DND-41 (cell line): ENCODE data around the gene NLRC4.
"Not testable (repeated sequence)": the region's sequence is repeated elsewhere in the genome, so short reads cannot be mapped to it uniquely, and the experiment has no call there.

Source experiments
- ATAC-seq: fragments of 200-7000 bp; cut with Tn5 transposase; 3 replicates; pipeline ENCODE4 v1.9.1; 2021; ENCODE audit warnings: low read depth; ENCODE audit not compliant: insufficient read depth
- DNase-seq: peaks from one replicate; pipeline ENCODE4 v3.0.0-alpha.2; 2020
- H2AFZ ChIP-seq: 2 replicates; pipeline ENCODE4 v1.6.0; 2012; ENCODE audit warnings: low read depth, low read length
- H3K27ac ChIP-seq: 2 replicates; pipeline ENCODE4 v1.5.1; 2012; ENCODE audit warnings: low read length, inconsistent platforms
- H3K27me3 ChIP-seq: fragments of 200-600 bp; sonication (generic); 2 replicates; pipeline ENCODE4 v1.6.0; 2012; ENCODE audit warnings: low read length, mild to moderate bottlenecking, inconsistent platforms; ENCODE audit not compliant: insufficient read depth, poor library complexity
- H3K36me3 ChIP-seq: 2 replicates; pipeline ENCODE4 v1.5.1; 2012; ENCODE audit warnings: low read length, inconsistent platforms; ENCODE audit not compliant: insufficient read depth
- H3K4me1 ChIP-seq: 2 replicates; pipeline ENCODE4 v1.5.1; 2012; ENCODE audit warnings: mild to moderate bottlenecking, low read length; ENCODE audit not compliant: insufficient read depth
- H3K4me2 ChIP-seq: 2 replicates; pipeline ENCODE4 v1.6.0; 2012; ENCODE audit warnings: mild to moderate bottlenecking, moderate library complexity, low read length, inconsistent platforms; ENCODE audit not compliant: insufficient read depth
- H3K4me3 ChIP-seq, 2 experiments: fragments of 200-600 bp in 1 of 2; shearing (Covaris generic) in 1 of 2; 2 replicates each; pipeline ENCODE4 v1.5.1; 2012 to 2016; ENCODE audit warnings: inconsistent platforms in 2 of 2, low read length in 2 of 2, mild to moderate bottlenecking in 2 of 2, low read depth in 1 of 2, moderate library complexity in 1 of 2
- H3K79me2 ChIP-seq: 2 replicates; pipeline ENCODE4 v1.6.0; 2012; ENCODE audit warnings: low read length, inconsistent platforms; ENCODE audit not compliant: insufficient read depth
- H3K9ac ChIP-seq: 2 replicates; pipeline ENCODE4 v1.6.0; 2012; ENCODE audit warnings: low read depth, mild to moderate bottlenecking, inconsistent platforms, low read length, moderate library complexity
- H3K9me3 ChIP-seq: 2 replicates; pipeline ENCODE4 v1.5.1; 2012; ENCODE audit warnings: low read length, moderate library complexity, mild to moderate bottlenecking, inconsistent platforms; ENCODE audit not compliant: insufficient read depth, severe bottlenecking
- H4K20me1 ChIP-seq: 2 replicates; pipeline ENCODE4 v1.6.0; 2012; ENCODE audit warnings: low read length; ENCODE audit not compliant: insufficient read depth
- EZH2 ChIP-seq: IDR thresholded peaks from 3 replicates; pipeline ENCODE4 v1.6.1; 2012; ENCODE audit warnings: borderline replicate concordance, low read depth, mild to moderate bottlenecking, moderate library complexity, low read length, inconsistent platforms; ENCODE audit not compliant: severe bottlenecking
- TF ChIP-seq, protein P1 (sequence below): IDR thresholded peaks from 2 replicates; pipeline ENCODE4 v1.5.1; 2012; ENCODE audit warnings: borderline replicate concordance, low read length, moderate library complexity, mild to moderate bottlenecking; ENCODE audit not compliant: poor library complexity, severe bottlenecking; ENCODE audit errors: extremely low read depth

The NLRC4 gene

GRCh38 chr2:32264422-32265105, at the start of gene NLRC4:
Gene NLRC4 (minus strand): TSS chr2:32264886. CDS start chr2:32256775, 8,111 bp downstream.
- TF ChIP-seq, protein P1, sequence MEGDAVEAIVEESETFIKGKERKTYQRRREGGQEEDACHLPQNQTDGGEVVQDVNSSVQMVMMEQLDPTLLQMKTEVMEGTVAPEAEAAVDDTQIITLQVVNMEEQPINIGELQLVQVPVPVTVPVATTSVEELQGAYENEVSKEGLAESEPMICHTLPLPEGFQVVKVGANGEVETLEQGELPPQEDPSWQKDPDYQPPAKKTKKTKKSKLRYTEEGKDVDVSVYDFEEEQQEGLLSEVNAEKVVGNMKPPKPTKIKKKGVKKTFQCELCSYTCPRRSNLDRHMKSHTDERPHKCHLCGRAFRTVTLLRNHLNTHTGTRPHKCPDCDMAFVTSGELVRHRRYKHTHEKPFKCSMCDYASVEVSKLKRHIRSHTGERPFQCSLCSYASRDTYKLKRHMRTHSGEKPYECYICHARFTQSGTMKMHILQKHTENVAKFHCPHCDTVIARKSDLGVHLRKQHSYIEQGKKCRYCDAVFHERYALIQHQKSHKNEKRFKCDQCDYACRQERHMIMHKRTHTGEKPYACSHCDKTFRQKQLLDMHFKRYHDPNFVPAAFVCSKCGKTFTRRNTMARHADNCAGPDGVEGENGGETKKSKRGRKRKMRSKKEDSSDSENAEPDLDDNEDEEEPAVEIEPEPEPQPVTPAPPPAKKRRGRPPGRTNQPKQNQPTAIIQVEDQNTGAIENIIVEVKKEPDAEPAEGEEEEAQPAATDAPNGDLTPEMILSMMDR, result no peak
- TF ChIP-seq EZH2, result no peak
- H3K9me3 ChIP-seq, result no peaks in the 10 kb centered on the region
- no peak within 1 kb of the TSS for H3K9ac ChIP-seq
- H3K79me2 ChIP-seq, result no peaks in the 10 kb centered on the region
- H4K20me1 ChIP-seq, result no peaks in the 10 kb centered on the region
- no peak within 1 kb of the TSS for H3K4me3 ChIP-seq
- ATAC-seq (no peak), DNase-seq (no peak)
- no peaks in the 10 kb centered on the region for H3K4me1 ChIP-seq
- no peaks in the 10 kb centered on the region for H3K27me3 ChIP-seq
- no peaks in the 10 kb centered on the region for H3K36me3 ChIP-seq
- no peak within 1 kb of the TSS for H3K27ac ChIP-seq
- no peak within 1 kb of the TSS for H2AFZ ChIP-seq
- no peak within 1 kb of the TSS for H3K4me2 ChIP-seq

GRCh38 chr2:32310577-32310976, 45.9 kb upstream of the NLRC4 start:
- DNase-seq, result no peak
- no peaks in the 10 kb centered on the region for H3K4me1 ChIP-seq
- ATAC-seq, result no peak

GRCh38 chr2:32293966-32294562, 29.4 kb upstream of the NLRC4 start:
- not testable (repeated sequence) for H3K4me3 ChIP-seq, H3K27ac ChIP-seq, H3K4me2 ChIP-seq, DNase-seq, H4K20me1 ChIP-seq, H3K27me3 ChIP-seq, H2AFZ ChIP-seq, H3K4me1 ChIP-seq, H3K9me3 ChIP-seq, ATAC-seq, H3K9ac ChIP-seq
- Histone ChIP-seq H3K79me2 (peaks cover 10% of the 10 kb centered on the region), H3K36me3 (peaks cover 47% of the 10 kb centered on the region)

More at GRCh38 chr2:32310577-32310976, 45.9 kb upstream of the NLRC4 start:
- Histone ChIP-seq H3K27me3 (no peaks in the 10 kb centered on the region), H3K4me2 (no peak overlapping the region), H3K4me3 (no peak overlapping the region), H3K27ac (no peak overlapping the region), H4K20me1 (no peaks in the 10 kb centered on the region), H3K9me3 (no peaks in the 10 kb centered on the region), H3K79me2 (no peaks in the 10 kb centered on the region), H3K9ac (no peak overlapping the region), H2AFZ (no peak overlapping the region), H3K36me3 (peaks cover 24% of the 10 kb centered on the region)
- no peak for TF ChIP-seq EZH2
- TF ChIP-seq, protein P1, result no peak

DNA sequence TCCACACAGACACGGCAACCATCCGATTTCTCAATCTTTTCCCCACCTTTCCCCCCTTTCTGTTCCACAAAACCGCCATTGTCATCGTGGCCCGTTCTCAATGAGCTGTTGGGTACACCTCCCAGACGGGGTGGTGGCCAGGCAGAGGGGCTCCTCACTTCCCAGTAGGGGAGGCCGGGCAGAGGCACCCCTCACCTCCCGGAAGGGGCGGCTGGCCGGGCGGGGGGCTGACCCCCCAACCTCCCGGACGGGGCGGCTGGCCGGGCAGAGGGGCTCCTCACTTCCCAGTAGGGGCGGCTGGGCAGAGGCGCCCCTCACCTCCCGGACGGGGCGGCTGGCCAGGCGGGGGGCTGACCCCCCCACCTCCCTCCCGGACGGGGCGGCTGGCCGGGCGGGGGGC, 28.8 kb upstream of the NLRC4 start:
- not testable (repeated sequence) for H2AFZ ChIP-seq, H3K27ac ChIP-seq, H3K4me1 ChIP-seq, H3K4me3 ChIP-seq, H3K27me3 ChIP-seq, H3K9ac ChIP-seq, H3K4me2 ChIP-seq, H4K20me1 ChIP-seq, ATAC-seq, DNase-seq, H3K9me3 ChIP-seq
- peaks cover 16% of the 10 kb centered on the region for H3K79me2 ChIP-seq
- H3K36me3 ChIP-seq, result peaks cover 45% of the 10 kb centered on the region
